ENCODE measurements around the gene ANO10.

Gene ANO10

DNA sequence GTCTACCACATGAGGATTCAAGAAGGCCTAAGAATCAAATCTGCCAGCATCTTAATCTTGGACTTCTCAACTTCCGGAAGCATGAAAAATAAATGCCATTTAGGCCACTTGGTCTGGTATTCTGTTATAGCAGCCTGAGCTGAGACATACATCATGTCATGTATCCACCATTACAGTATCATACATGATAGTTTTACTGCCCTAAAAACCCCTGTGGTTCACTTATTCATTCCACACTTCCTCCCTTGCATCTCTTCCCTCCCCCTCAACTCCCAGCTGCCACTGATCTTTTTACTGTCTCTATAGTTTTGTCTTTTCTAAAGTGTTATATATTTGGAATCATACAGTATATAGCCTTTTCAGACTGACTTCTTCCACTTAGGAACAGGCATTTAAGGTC is 173.7 kb downstream of the ANO10 start:
- DNase-seq (ENCODE audit: extremely low spot score), result no peak
- POLR2A ChIA-PET, result no interaction called here
- CTCF ChIA-PET, result interaction anchor here (1.0 to 1.1 kb wide), 2 partner anchors 8 to 42 kb away, joined by 3 read pairs; no protein-coding TSS in a partner anchor
- TF ChIP-seq, protein P1, sequence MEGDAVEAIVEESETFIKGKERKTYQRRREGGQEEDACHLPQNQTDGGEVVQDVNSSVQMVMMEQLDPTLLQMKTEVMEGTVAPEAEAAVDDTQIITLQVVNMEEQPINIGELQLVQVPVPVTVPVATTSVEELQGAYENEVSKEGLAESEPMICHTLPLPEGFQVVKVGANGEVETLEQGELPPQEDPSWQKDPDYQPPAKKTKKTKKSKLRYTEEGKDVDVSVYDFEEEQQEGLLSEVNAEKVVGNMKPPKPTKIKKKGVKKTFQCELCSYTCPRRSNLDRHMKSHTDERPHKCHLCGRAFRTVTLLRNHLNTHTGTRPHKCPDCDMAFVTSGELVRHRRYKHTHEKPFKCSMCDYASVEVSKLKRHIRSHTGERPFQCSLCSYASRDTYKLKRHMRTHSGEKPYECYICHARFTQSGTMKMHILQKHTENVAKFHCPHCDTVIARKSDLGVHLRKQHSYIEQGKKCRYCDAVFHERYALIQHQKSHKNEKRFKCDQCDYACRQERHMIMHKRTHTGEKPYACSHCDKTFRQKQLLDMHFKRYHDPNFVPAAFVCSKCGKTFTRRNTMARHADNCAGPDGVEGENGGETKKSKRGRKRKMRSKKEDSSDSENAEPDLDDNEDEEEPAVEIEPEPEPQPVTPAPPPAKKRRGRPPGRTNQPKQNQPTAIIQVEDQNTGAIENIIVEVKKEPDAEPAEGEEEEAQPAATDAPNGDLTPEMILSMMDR (IDR thresholded peaks at IDR 0.05; ENCODE audit: control extremely low read depth, extremely low read depth, low read depth, missing control alignments), result no peak

DNA sequence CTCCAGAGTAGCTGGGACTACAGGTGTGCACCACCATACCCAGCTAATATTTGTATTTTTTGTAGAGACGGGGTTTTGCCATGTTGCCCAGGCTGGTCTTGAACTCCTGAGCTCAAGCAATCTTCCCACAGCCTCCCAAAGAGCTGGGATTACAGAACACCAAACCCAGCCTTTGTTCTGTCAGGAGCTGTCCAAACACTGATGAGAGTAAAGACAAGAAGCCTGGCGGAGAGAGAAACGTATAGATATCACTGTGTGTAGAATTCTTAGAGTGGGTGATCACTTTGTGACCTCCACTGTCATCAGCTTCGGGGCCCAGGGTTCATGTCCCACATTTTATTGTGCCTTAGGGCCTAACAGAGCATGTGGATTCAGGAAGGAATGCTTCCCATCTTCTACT is 176.0 kb downstream of the ANO10 start:
- ChIA-PET CTCF (no interaction called here), POLR2A (no interaction called here)
- TF ChIP-seq, protein P1 (IDR thresholded peaks at IDR 0.05; ENCODE audit: control extremely low read depth, extremely low read depth, low read depth, missing control alignments), result no peak
- no peak for DNase-seq (ENCODE audit: extremely low spot score)

DNA sequence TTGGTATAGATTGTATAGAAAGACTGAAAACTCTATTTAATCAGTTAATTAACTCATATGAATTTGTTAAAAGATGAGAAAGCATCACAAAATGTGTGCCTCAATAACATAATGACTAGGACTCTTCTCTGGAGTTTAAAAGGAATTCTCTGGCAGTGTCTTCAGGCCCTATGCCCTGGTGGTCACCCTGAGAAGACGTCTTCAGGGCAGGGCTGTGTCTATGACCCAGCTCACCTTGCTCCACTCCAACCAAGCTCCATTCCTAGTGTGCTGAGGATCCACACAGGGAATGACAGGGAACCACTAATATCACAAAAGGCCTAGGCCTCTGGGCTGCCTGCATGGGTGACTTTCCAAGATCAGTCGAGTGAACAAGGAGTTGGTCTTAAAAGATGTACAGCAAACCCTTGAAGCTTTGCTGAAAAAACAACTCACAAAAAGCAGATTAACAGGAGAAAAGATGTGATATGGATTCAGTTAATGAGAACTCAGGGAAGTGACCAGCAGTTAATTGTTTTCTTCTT is 178.9 kb downstream of the ANO10 start:
- ChIA-PET CTCF (no interaction called here), POLR2A (no interaction called here)
- TF ChIP-seq, protein P1 (IDR thresholded peaks at IDR 0.05; ENCODE audit: control extremely low read depth, extremely low read depth, low read depth, missing control alignments), result no peak
- DNase-seq (ENCODE audit: extremely low spot score), result no peak

DNA sequence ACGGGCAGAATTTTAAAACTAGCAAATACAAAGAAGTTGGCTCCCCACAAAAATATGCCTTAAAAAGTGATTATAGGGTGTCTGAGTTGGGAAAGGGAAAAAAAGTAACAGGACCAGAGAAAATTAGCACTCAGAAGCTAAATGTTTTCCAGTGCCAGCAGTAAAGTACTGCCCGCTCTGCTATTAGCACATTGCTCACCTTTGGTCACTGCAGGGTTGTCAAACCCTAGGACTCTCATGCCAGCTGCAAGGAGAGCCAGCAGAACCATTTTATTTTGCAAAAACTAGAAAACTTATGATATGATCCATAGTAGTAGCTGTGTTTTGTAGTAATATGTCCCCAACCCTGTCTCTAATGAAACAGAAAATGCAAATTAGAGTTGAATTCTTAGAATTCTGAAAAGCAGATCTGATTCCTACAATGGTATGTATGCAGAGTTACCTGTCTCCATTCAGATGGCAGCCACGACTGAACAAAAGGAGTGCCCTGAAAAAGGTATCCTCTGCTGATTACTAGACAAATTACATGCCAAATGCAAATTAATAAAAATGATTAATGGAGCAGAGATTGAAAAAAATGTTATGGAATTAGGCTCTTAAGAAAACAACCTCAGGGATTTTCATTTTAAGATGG is 185.2 kb downstream of the ANO10 start:
- ChIA-PET POLR2A (no interaction called here), CTCF (no interaction called here)
- TF ChIP-seq, protein P1 (IDR thresholded peaks at IDR 0.05; ENCODE audit: control extremely low read depth, extremely low read depth, low read depth, missing control alignments), result no peak
- no peak for DNase-seq (ENCODE audit: extremely low spot score)

DNA sequence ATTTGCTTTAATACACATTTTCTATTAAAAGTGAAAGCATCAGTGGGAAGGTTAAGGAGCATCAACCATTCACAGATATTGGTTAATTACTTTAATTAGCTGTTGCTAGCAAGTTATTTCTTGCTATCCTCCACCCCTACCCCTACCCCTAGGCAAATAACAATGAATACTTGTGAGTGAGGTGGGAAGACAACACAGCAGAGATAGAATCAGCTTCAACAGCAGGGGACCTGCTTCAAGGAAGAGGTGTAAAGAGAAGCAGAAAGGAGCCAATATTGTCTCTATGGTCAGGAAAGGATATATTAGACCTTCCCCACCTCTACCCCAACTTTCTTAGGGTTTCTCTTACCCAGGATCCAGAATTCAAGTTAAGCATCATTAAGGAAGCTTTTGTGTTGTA is 186.1 kb downstream of the ANO10 start:
- DNase-seq (ENCODE audit: extremely low spot score), result no peak
- CTCF ChIA-PET, result no interaction called here

DNA sequence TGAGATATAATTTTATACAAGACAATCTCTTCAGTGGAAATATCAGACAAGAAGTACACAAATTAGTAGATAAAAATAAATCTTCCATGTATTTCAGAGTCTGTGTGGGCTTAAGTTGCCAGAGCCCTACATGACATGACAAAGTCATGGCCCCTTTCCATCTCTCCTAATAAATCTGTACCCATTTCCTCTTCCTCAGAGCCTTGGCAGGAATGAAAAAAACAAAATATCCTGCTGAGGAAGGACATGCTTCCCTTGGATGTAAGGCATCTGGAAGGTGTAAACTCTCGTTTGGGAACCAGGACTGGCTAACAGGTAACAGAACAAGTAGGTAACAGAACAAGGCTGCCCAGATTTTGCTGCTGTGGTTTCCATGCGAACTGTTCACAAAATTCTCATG is 187.4 kb downstream of the ANO10 start:
- TF ChIP-seq, protein P1 (IDR thresholded peaks at IDR 0.05; ENCODE audit: control extremely low read depth, extremely low read depth, low read depth, missing control alignments), result no peak
- DNase-seq (ENCODE audit: extremely low spot score), result no peak
- CTCF ChIA-PET, result no interaction called here
- POLR2A ChIA-PET, result no interaction called here

More for the DNA sequence above, 186.1 kb downstream of the ANO10 start:
- POLR2A ChIA-PET, result no interaction called here
- TF ChIP-seq, protein P1 (IDR thresholded peaks at IDR 0.05; ENCODE audit: control extremely low read depth, extremely low read depth, low read depth, missing control alignments), result no peak
